IMR-90 (cell line): ENCODE measurements around the gene CTAG1B. TPM values are rescaled to one million over a fixed set of nuclear protein-coding genes. Genes with fewer than 3 reads are reported as not detected.

Source experiments
- ATAC-seq: fragments of 200-7000 bp; cut with Tn5 transposase; 2 replicates; pipeline ENCODE4 v1.9.1; 2020; ENCODE audit warnings: low read depth, mild to moderate bottlenecking, moderate library complexity
- BruUV-seq: library from RNA; stranded (reverse); fragments of 400-500 nt; replicated peaks from 2 replicates; lab custom pipeline; 2021; lab: Mats Ljungman, UMichigan
- CTCF ChIA-PET: fragments of 300-600 bp; formaldehyde crosslinking; extraction: SDS; loops from one replicate; lab custom pipeline; 2021; ENCODE audit warnings: antibody characterized with exemption; lab: Yijun Ruan, JAX
- POLR2A ChIA-PET: fragments of 300-600 bp; sonication (Branson Sonifier 250); formaldehyde crosslinking; loops from one replicate; lab custom pipeline; 2022; ENCODE audit warnings: antibody characterized with exemption; ENCODE audit not compliant: unreplicated experiment; lab: Charles Lee
- DNase-seq: peaks from one replicate; pipeline ENCODE4 v3.0.0; 2013
- H2AFZ ChIP-seq: replicated peaks from 2 replicates; pipeline ENCODE3; 2013; ENCODE audit warnings: low read length, mild to moderate bottlenecking; ENCODE audit not compliant: poor library complexity
- H2AK5ac ChIP-seq: 2 replicates; pipeline ENCODE4 v1.6.1; 2013; ENCODE audit warnings: low read depth, low read length, inconsistent platforms
- H2AK9ac ChIP-seq: replicated peaks from 2 replicates; pipeline ENCODE3; 2013; ENCODE audit warnings: mild to moderate bottlenecking, low read depth, low read length, moderate library complexity; ENCODE audit not compliant: poor library complexity
- H2BK120ac ChIP-seq: 2 replicates; pipeline ENCODE4 v1.6.1; 2013; ENCODE audit warnings: low read depth, low read length, inconsistent platforms
- H2BK15ac ChIP-seq: 3 replicates; pipeline ENCODE4 v1.6.1; 2013; ENCODE audit warnings: low read depth, low read length, inconsistent platforms
- H2BK20ac ChIP-seq: 2 replicates; pipeline ENCODE4 v1.6.1; 2013; ENCODE audit warnings: low read depth, mild to moderate bottlenecking, inconsistent platforms, low read length, moderate library complexity
- H2BK5ac ChIP-seq: 2 replicates; pipeline ENCODE4 v1.6.1; 2013; ENCODE audit warnings: mild to moderate bottlenecking, low read depth, low read length, inconsistent platforms; ENCODE audit not compliant: poor library complexity, severe bottlenecking
- H3K14ac ChIP-seq: replicated peaks from 2 replicates; pipeline ENCODE4 v1.6.1; 2013; ENCODE audit warnings: low read depth, low read length, inconsistent platforms
- H3K18ac ChIP-seq: 2 replicates; pipeline ENCODE4 v1.6.1; 2013; ENCODE audit warnings: low read depth, low read length, control low read depth
- H3K23ac ChIP-seq: 2 replicates; pipeline ENCODE4 v1.6.1; 2013; ENCODE audit warnings: low read depth, low read length, inconsistent platforms
- H3K27ac ChIP-seq: 2 replicates; pipeline ENCODE4 v1.5.1; 2013; ENCODE audit warnings: mild to moderate bottlenecking, control low read depth, low read length; ENCODE audit not compliant: insufficient read depth
- H3K27me3 ChIP-seq: 2 replicates; pipeline ENCODE4 v1.6.1; 2013; ENCODE audit warnings: low read length; ENCODE audit not compliant: control insufficient read depth, insufficient read depth
- H3K36me3 ChIP-seq: 2 replicates; pipeline ENCODE4 v1.6.1; 2013; ENCODE audit warnings: low read length, mixed read lengths; ENCODE audit not compliant: control insufficient read depth, insufficient read depth
- H3K4ac ChIP-seq: 2 replicates; pipeline ENCODE4 v1.6.1; 2013; ENCODE audit warnings: low read depth, low read length, inconsistent platforms
- H3K4me1 ChIP-seq: 2 replicates; pipeline ENCODE4 v1.6.1; 2013; ENCODE audit warnings: low read length, mixed read lengths; ENCODE audit not compliant: control insufficient read depth, insufficient read depth
- H3K4me2 ChIP-seq: 2 replicates; pipeline ENCODE4 v1.6.1; 2013; ENCODE audit warnings: low read depth, mild to moderate bottlenecking, control low read depth, low read length, moderate library complexity
- H3K4me3 ChIP-seq: 2 replicates; pipeline ENCODE4 v1.5.1; 2013; ENCODE audit warnings: low read depth, mild to moderate bottlenecking, control low read depth, low read length, moderate library complexity; ENCODE audit not compliant: insufficient read depth
- H3K56ac ChIP-seq: 2 replicates; pipeline ENCODE4 v1.6.1; 2013; ENCODE audit warnings: low read length, inconsistent platforms; ENCODE audit not compliant: insufficient read depth; ENCODE audit errors: extremely low read depth
- H3K79me1 ChIP-seq, 2 experiments: 2 replicates each; pipeline ENCODE4 v1.6.1; 2013; ENCODE audit warnings: low read length in 2 of 2, inconsistent platforms in 1 of 2, low read depth in 1 of 2
- H3K9ac ChIP-seq: 2 replicates; pipeline ENCODE4 v1.6.1; 2013; ENCODE audit warnings: low read depth, low read length, control low read depth
- H3K9me1 ChIP-seq: 2 replicates; pipeline ENCODE4 v1.6.1; 2013; ENCODE audit warnings: low read length, inconsistent platforms; ENCODE audit not compliant: insufficient read depth
- H3K9me3 ChIP-seq: 2 replicates; pipeline ENCODE4 v1.6.1; 2013; ENCODE audit warnings: low read length; ENCODE audit not compliant: control insufficient read depth, insufficient read depth
- H4K20me1 ChIP-seq: 2 replicates; pipeline ENCODE4 v1.6.1; 2013; ENCODE audit warnings: low read length, inconsistent platforms; ENCODE audit not compliant: insufficient read depth
- H4K5ac ChIP-seq: 2 replicates; pipeline ENCODE4 v1.6.1; 2013; ENCODE audit warnings: mild to moderate bottlenecking, low read depth, low read length, control low read depth
- H4K8ac ChIP-seq, 2 experiments: 2 replicates each; pipeline ENCODE4 v1.6.1; 2013; ENCODE audit warnings: low read depth in 2 of 2, low read length in 2 of 2, control low read depth in 1 of 2, inconsistent platforms in 1 of 2
- H4K91ac ChIP-seq: 2 replicates; pipeline ENCODE4 v1.6.1; 2013; ENCODE audit warnings: low read depth, low read length, inconsistent platforms; ENCODE audit not compliant: insufficient read depth
- CEBPB ChIP-seq: IDR thresholded peaks from 2 replicates; pipeline ENCODE4 v1.6.1; 2012; ENCODE audit warnings: low read depth, low read length, improper control_type of control experiment
- MAFK ChIP-seq: IDR thresholded peaks from 2 replicates; pipeline ENCODE4 v1.6.1; 2012; ENCODE audit warnings: low read depth, low read length, improper control_type of control experiment
- POLR2A ChIP-seq: IDR thresholded peaks from 2 replicates; pipeline ENCODE4 v1.6.1; 2012; ENCODE audit warnings: mild to moderate bottlenecking, low read depth, low read length
- RAD21 ChIP-seq: IDR thresholded peaks from 2 replicates; pipeline ENCODE4 v1.6.1; 2012; ENCODE audit warnings: low read length, improper control_type of control experiment
- RFX5 ChIP-seq: IDR thresholded peaks from 2 replicates; pipeline ENCODE4 v1.8.0; 2012; ENCODE audit warnings: low read depth, mild to moderate bottlenecking, low read length, moderate library complexity
- SMC3 ChIP-seq: fragments of 150-350 bp; IDR thresholded peaks from 2 replicates; pipeline ENCODE4 v1.6.1; 2016; ENCODE audit warnings: low read depth, mild to moderate bottlenecking, antibody characterized with exemption, low read length, moderate library complexity
- WGBS, 2 experiments: methylation state at CpG; one replicate each; pipeline versions ENCODE4 v1.1.5 to v1.1.7; 2013; ENCODE audit warnings: missing lambda C conversion rate in 2 of 2; ENCODE audit not compliant: insufficient read length in 1 of 2; ENCODE audit errors: extremely low coverage in 2 of 2; 5-methylcytosine and 5-hydroxymethylcytosine counted together
- dilution Hi-C: fragments of 300-500 bp; cut with HindIII; formaldehyde crosslinking; loops from one replicate; pipeline ENCODE4 v1.14.3; 2018; ENCODE audit warnings: low sequenced_read_pairs; ENCODE audit not compliant: unreplicated experiment
- in situ Hi-C: fragments of 300-500 bp; cut with MboI; formaldehyde crosslinking; loops from 3 replicates; pipeline ENCODE4 v1.14.3; 2019; ENCODE audit warnings: low sequenced_read_pairs, inconsistent platforms, mixed read lengths
- intact Hi-C: fragments of 100-400 bp; cut with micrococcal nuclease; formaldehyde crosslinking; loops from 2 replicates; pipeline ENCODE4 v1.10.0; 2022
- polyA plus RNA-seq, 3 experiments: library from polyadenylated mRNA; depleted of rRNA; stranded (reverse); fragments of >200 nt; gene quantifications; 2 replicates each; pipeline ENCODE4 v1.2.3, GENCODE V29; 2012; ENCODE audit warnings: low replicate concordance in 1 of 3
- total RNA-seq: library from RNA; depleted of rRNA; stranded (reverse); fragments of >200 nt; gene quantifications from 2 replicates; pipeline ENCODE4 v1.2.3, GENCODE V29; 2012
- TF ChIP-seq, protein P1 (sequence below): fragments of 150-350 bp; IDR thresholded peaks from 2 replicates; pipeline ENCODE4 v1.6.1; 2017; ENCODE audit warnings: mild to moderate bottlenecking, antibody characterized with exemption, low read length, low read depth
- TF ChIP-seq, protein P2 (sequence below): conservative IDR thresholded peaks from 2 replicates; pipeline ENCODE4 v1.5.1; 2012; ENCODE audit warnings: mild to moderate bottlenecking, low read depth, low read length, improper control_type of control experiment

The CTAG1B gene
- total and polyA plus RNA-seq, 2 of the 4 experiments (the other 2 are of a cell fraction), result not detected

DNA sequence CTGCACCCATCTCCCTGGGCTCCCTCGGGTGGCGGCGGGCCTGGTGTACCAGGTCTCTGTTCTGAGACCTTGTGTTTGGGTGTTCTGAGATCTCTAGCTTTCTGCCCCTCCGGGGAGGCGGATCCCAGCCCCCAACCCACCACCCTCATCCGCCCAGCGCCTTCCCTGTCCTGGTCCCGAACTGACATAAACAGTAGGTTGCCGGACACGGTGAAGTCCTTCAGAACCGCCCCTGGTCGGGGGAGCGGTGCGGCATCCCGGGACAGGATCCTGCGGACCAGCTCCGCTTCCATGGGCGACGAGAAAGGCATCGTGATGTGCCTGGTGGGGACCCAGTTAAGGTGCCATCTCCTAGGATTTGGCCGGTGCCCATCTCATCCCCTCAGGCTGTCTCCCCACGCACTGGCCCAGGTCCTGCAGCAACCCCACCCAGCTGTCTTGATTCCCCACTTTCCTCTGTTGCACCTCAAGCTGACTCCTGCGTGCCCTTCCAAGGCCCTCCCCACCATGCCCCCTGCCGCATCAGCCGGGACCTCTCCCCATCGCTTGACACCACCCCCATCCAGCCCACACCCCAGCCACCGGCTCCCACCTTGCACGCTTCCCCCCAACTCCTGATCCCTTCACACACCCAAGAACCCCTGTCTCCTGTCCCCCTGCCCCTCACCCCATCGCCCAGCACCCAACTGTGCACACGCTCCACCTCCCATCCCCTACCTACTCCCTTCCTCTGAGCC lies 33.4 kb upstream of the CTAG1B start:
- CTCF ChIA-PET, result no interaction called here
- Histone ChIP-seq H3K18ac (no peak overlapping the region), H3K79me1 (no peaks in the 10 kb centered on the region), H3K23ac (no peak overlapping the region), H4K8ac (no peak overlapping the region), H2AK5ac (no peak overlapping the region), H2BK120ac (no peak overlapping the region), H3K9ac (no peak overlapping the region), H4K91ac (no peak overlapping the region), H3K9me3 (no peaks in the 10 kb centered on the region; the same call in 1 of the 2 replicates), H3K27ac (no peak overlapping the region), H2AFZ (no peak overlapping the region), H3K4me2 (no peak overlapping the region), H3K4me3 (peak overlapping the region; percentile 55; the same call in 1 of the 2 replicates), H2BK20ac (no peak overlapping the region), H2AK9ac (no peak overlapping the region), H3K56ac (no peak overlapping the region), H3K4me1 (no peaks in the 10 kb centered on the region), H3K36me3 (no peaks in the 10 kb centered on the region), H3K9me1 (no peaks in the 10 kb centered on the region), H4K20me1 (no peaks in the 10 kb centered on the region), H2BK5ac (no peak overlapping the region), H3K27me3 (no peaks in the 10 kb centered on the region; the same call in 1 of the 2 replicates), H4K5ac (no peak overlapping the region), H3K14ac (no peak overlapping the region), H3K4ac (no peak overlapping the region), H2BK15ac (no peak overlapping the region)
- intact Hi-C loops, result no loop called here
- TF ChIP-seq RAD21 (no peak), MAFK (no peak), CEBPB (no peak), SMC3 (no peak), POLR2A (no peak), RFX5 (no peak)
- TF ChIP-seq, protein P1, sequence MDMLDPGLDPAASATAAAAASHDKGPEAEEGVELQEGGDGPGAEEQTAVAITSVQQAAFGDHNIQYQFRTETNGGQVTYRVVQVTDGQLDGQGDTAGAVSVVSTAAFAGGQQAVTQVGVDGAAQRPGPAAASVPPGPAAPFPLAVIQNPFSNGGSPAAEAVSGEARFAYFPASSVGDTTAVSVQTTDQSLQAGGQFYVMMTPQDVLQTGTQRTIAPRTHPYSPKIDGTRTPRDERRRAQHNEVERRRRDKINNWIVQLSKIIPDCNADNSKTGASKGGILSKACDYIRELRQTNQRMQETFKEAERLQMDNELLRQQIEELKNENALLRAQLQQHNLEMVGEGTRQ, result no peak
- TF ChIP-seq, protein P2, sequence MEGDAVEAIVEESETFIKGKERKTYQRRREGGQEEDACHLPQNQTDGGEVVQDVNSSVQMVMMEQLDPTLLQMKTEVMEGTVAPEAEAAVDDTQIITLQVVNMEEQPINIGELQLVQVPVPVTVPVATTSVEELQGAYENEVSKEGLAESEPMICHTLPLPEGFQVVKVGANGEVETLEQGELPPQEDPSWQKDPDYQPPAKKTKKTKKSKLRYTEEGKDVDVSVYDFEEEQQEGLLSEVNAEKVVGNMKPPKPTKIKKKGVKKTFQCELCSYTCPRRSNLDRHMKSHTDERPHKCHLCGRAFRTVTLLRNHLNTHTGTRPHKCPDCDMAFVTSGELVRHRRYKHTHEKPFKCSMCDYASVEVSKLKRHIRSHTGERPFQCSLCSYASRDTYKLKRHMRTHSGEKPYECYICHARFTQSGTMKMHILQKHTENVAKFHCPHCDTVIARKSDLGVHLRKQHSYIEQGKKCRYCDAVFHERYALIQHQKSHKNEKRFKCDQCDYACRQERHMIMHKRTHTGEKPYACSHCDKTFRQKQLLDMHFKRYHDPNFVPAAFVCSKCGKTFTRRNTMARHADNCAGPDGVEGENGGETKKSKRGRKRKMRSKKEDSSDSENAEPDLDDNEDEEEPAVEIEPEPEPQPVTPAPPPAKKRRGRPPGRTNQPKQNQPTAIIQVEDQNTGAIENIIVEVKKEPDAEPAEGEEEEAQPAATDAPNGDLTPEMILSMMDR, result no peak
- WGBS, 2 experiments, result 75% methylated on average over 16 of the region's 30 CpGs; no CpG with 5 or more reads in 1 of the 2 experiments
- dilution Hi-C loops, result no loop called here
- ATAC-seq (no peak), DNase-seq (no peak)
- in situ Hi-C loops, result no loop called here
- BruUV-seq, result no TSS peak
- POLR2A ChIA-PET, result no interaction called here
